Measurements from ENCODE around the gene SAG. TPM values are rescaled to one million over a fixed set of nuclear protein-coding genes. Genes with fewer than 3 reads are reported as not detected.

The SAG gene
- total RNA-seq, 4 donors from 2014 or later = not detected

DNA sequence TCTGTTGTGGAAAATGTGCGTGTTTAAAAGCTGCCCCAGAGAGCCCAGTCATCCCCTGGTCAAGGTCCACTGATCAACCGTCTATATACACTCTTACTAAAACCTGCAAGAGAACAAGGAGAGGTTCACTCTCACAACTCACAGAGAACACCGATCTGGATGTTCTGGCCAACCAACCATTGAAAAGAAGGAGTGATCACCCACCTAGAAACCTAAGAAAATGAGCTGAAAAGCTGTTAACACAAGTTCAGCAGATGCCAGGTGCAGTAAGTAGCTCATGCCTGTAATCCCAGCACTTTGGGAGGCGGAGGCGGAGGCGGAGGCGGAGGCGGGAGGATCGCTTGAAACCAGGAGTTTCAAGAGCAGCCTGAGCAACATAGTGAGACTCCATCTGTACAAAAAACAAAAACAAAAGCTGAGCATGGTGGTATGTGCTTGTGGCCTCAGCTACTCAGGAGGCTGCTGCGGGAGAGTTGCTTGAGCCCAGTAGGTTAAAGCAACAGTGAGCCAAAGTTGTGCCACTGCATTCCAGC, 41.7 kb upstream of the SAG start:
- Histone ChIP-seq H3K36me3 (peaks cover 0 to 74% (median 35%) of the 10 kb centered on the region in 4 donors), H3K9me3 (no peaks in the 10 kb centered on the region), H3K4me1 (no peaks in the 10 kb centered on the region), H3K4me3 (no peak overlapping the region), H3K27me3 (no peaks in the 10 kb centered on the region), H3K27ac (no peak overlapping the region)
- in situ Hi-C loops (cut with MboI; ENCODE audit: low pct_ligation_motif_present in 1 of 4, low pct_unique_long_range_greater_than_20kb in 1 of 4, low sequenced_read_pairs in 3 of 4) (loop anchor here in 3 of 4 donors (25.0 kb wide), 1 partner anchor 404 kb away; the partner anchor contains the start of gene SNORC (in 3 of the 3)), intact Hi-C loops (cut with DNase I; ENCODE audit: low total_unique reads) (no loop called here)
- WGBS, 2 donors (ENCODE audit: low coverage in 1 of 2) = 91 to 92% methylated on average over 4 to 10 of the region's 10 CpGs
- TF ChIP-seq EP300 (IDR thresholded peaks at IDR 0.05; ENCODE audit: low read depth) (no peak), CTCF (IDR thresholded peaks at IDR 0.05) (no peak), POLR2AphosphoS5 (IDR thresholded peaks at IDR 0.05) (no peak), POLR2A (IDR thresholded peaks at IDR 0.05) (no peak)
- DNase-seq = no peak

DNA sequence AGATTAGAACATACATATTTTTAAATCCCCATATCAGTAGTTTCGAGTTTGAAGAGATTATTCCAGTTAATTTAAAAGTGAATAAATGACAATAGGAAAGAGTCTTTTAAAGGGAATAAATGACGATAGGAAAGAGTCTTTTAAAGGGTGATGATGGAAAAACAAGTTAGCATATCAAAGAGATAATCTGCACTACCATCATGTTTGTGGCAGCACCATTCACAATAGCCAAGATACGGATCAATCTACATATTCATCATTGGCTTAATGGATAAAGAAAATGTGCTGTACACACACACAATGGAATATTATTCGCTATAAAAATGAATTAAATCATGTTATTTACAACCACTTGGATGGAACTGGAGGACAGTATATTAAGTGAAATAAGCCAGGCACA, 41.1 kb upstream of the SAG start:
- Histone ChIP-seq H3K9me3 (no peaks in the 10 kb centered on the region), H3K4me3 (no peak overlapping the region), H3K27ac (no peak overlapping the region), H3K36me3 (peaks cover 0 to 72% (median 35%) of the 10 kb centered on the region in 4 donors), H3K27me3 (no peaks in the 10 kb centered on the region), H3K4me1 (no peaks in the 10 kb centered on the region)
- TF ChIP-seq POLR2A (IDR thresholded peaks at IDR 0.05) (no peak), EP300 (IDR thresholded peaks at IDR 0.05; ENCODE audit: low read depth) (no peak), CTCF (IDR thresholded peaks at IDR 0.05) (no peak), POLR2AphosphoS5 (IDR thresholded peaks at IDR 0.05) (no peak)
- no peak for DNase-seq
- intact Hi-C loops (cut with DNase I; ENCODE audit: low total_unique reads) (no loop called here), in situ Hi-C loops (cut with MboI; ENCODE audit: low pct_ligation_motif_present in 1 of 4, low pct_unique_long_range_greater_than_20kb in 1 of 4, low sequenced_read_pairs in 3 of 4) (loop anchor here in 3 of 4 donors (25.0 kb wide), 1 partner anchor 404 kb away; the partner anchor contains the start of gene SNORC (in 3 of the 3))
- WGBS, 2 donors (ENCODE audit: low coverage in 1 of 2) = 91 to 98% methylated on average over 4 of the region's 4 CpGs

GRCh38 chr2:233267516-233268245, 39.9 kb upstream of the SAG start:
- 70 to 83% methylated on average over 2 to 6 of the region's 6 CpGs for WGBS, 2 donors (ENCODE audit: low coverage in 1 of 2)
- DNase-seq = peak; percentile 59
- Histone ChIP-seq H3K9me3 (no peaks in the 10 kb centered on the region), H3K27me3 (no peaks in the 10 kb centered on the region), H3K36me3 (peaks cover 0 to 66% (median 29%) of the 10 kb centered on the region in 4 donors), H3K4me1 (no peaks in the 10 kb centered on the region), H3K27ac (peak overlapping the region; percentile 32 to 59 (median 47)), H3K4me3 (no peak overlapping the region)
- TF ChIP-seq CTCF (IDR thresholded peaks at IDR 0.05) (no peak), POLR2AphosphoS5 (IDR thresholded peaks at IDR 0.05) (peak in 1 of 3 donors; percentile 30)
- in situ Hi-C loops (cut with MboI; ENCODE audit: low pct_ligation_motif_present in 1 of 4, low pct_unique_long_range_greater_than_20kb in 1 of 4, low sequenced_read_pairs in 3 of 4) = loop anchor here in 3 of 4 donors (25.0 kb wide), 1 partner anchor 405 kb away; the partner anchor contains the start of gene SNORC (in 3 of the 3)
- intact Hi-C loops (cut with DNase I; ENCODE audit: low total_unique reads) = no loop called here

GRCh38 chr2:233270366-233270765, 37.2 kb upstream of the SAG start:
- Histone ChIP-seq H3K4me3 (no peak overlapping the region), H3K9me3 (no peaks in the 10 kb centered on the region), H3K36me3 (peaks cover 0 to 66% (median 29%) of the 10 kb centered on the region in 4 donors), H3K27ac (peak overlapping the region in 3 of 4 donors; percentile 11 to 59 (median 38)), H3K4me1 (no peaks in the 10 kb centered on the region), H3K27me3 (no peaks in the 10 kb centered on the region)
- intact Hi-C loops (cut with DNase I; ENCODE audit: low total_unique reads) = loop anchor here (10.0 kb wide), 1 partner anchor 184 kb away; no protein-coding TSS in a partner anchor
- DNase-seq = no peak
- no peak for TF ChIP-seq CTCF (IDR thresholded peaks at IDR 0.05)
- no peak for TF ChIP-seq POLR2AphosphoS5 (IDR thresholded peaks at IDR 0.05)
- no peak for TF ChIP-seq EP300 (IDR thresholded peaks at IDR 0.05; ENCODE audit: low read depth)
- no peak for TF ChIP-seq POLR2A (IDR thresholded peaks at IDR 0.05)
- in situ Hi-C loops (cut with MboI; ENCODE audit: low pct_ligation_motif_present in 1 of 4, low pct_unique_long_range_greater_than_20kb in 1 of 4, low sequenced_read_pairs in 3 of 4) = loop anchor here in 3 of 4 donors (25.0 kb wide), 1 partner anchor 408 kb away; the partner anchor contains the start of gene SNORC (in 3 of the 3)
- WGBS, 2 donors (ENCODE audit: low coverage in 1 of 2) = 46 to 70% methylated on average over 5 of the region's 5 CpGs

Data from transverse colon (tissue), 4 donors.